HEK293T (cell line): ENCODE results near the gene SEPTIN12.

Source experiments
- BHLHE40 ChIP-seq: fragments of 450-650 bp; IDR thresholded peaks from 2 replicates; pipeline ENCODE4 v1.6.1; 2016; ENCODE audit warnings: mild to moderate bottlenecking, moderate library complexity, borderline replicate concordance
- FOXA1 ChIP-seq: fragments of 450-650 bp; IDR thresholded peaks from 2 replicates; pipeline ENCODE4 v1.6.1; 2016; ENCODE audit warnings: mild to moderate bottlenecking
- HDGF ChIP-seq: fragments of 450-650 bp; IDR thresholded peaks from 2 replicates; pipeline ENCODE4 v1.6.1; 2017; ENCODE audit warnings: antibody characterized with exemption, borderline replicate concordance

- TF ChIP-seq HDGF (no peak), BHLHE40 (no peak), FOXA1 (no peak)
These were observed 35.6 kb downstream of the SEPTIN12 start for GRCh38 chr16:4752351-4753100.
